ACC112 (cell line): ENCODE measurements around the gene PPCDC.
"Not testable (repeated sequence)": the region's sequence is repeated elsewhere in the genome, so short reads cannot be mapped to it uniquely, and the experiment has no call there.

Experiments used
- H2AFZ ChIP-seq: fragments of 200-600 bp; sonication (generic); one replicate; pipeline ENCODE4 v1.6.0; 2017; ENCODE audit warnings: antibody characterized with exemption, low read length; ENCODE audit not compliant: unreplicated experiment
- H3K27ac ChIP-seq: fragments of 200-600 bp; sonication (generic); 2 replicates; pipeline ENCODE4 v1.5.1; 2014; ENCODE audit warnings: low read depth, mild to moderate bottlenecking, antibody characterized with exemption, low read length, moderate library complexity
- H3K27me3 ChIP-seq: fragments of 200-600 bp; sonication (generic); 2 replicates; pipeline ENCODE4 v1.6.1; 2014; ENCODE audit warnings: mild to moderate bottlenecking, antibody characterized with exemption, low read length, moderate library complexity, mixed read lengths; ENCODE audit not compliant: insufficient read depth
- H3K36me3 ChIP-seq: fragments of 200-600 bp; sonication (generic); 2 replicates; pipeline ENCODE4 v1.6.1; 2016; ENCODE audit warnings: mild to moderate bottlenecking, antibody characterized with exemption, low read length, moderate library complexity, mixed read lengths; ENCODE audit not compliant: insufficient read depth
- H3K4me1 ChIP-seq: fragments of 200-600 bp; sonication (generic); one replicate; pipeline ENCODE4 v1.6.1; 2016; ENCODE audit warnings: low read length, mixed read lengths; ENCODE audit not compliant: insufficient read depth, unreplicated experiment, control insufficient read depth
- H3K4me3 ChIP-seq: fragments of 200-600 bp; sonication (generic); 2 replicates; pipeline ENCODE4 v1.5.1; 2014; ENCODE audit warnings: mild to moderate bottlenecking, low read depth, low read length
- H3K79me2 ChIP-seq: fragments of 200-600 bp; sonication (generic); one replicate; pipeline ENCODE4 v1.6.0; 2016; ENCODE audit warnings: low read length; ENCODE audit not compliant: control insufficient read depth, unreplicated experiment, insufficient read depth

PPCDC gene

GRCh38 chr15:75085708-75086107 lies 62.3 kb downstream of the PPCDC start:
- H3K27me3 ChIP-seq, H3K27ac ChIP-seq, H2AFZ ChIP-seq, H3K36me3 ChIP-seq, H3K4me1 ChIP-seq, H3K4me3 ChIP-seq, H3K79me2 ChIP-seq: not testable (repeated sequence)

DNA sequence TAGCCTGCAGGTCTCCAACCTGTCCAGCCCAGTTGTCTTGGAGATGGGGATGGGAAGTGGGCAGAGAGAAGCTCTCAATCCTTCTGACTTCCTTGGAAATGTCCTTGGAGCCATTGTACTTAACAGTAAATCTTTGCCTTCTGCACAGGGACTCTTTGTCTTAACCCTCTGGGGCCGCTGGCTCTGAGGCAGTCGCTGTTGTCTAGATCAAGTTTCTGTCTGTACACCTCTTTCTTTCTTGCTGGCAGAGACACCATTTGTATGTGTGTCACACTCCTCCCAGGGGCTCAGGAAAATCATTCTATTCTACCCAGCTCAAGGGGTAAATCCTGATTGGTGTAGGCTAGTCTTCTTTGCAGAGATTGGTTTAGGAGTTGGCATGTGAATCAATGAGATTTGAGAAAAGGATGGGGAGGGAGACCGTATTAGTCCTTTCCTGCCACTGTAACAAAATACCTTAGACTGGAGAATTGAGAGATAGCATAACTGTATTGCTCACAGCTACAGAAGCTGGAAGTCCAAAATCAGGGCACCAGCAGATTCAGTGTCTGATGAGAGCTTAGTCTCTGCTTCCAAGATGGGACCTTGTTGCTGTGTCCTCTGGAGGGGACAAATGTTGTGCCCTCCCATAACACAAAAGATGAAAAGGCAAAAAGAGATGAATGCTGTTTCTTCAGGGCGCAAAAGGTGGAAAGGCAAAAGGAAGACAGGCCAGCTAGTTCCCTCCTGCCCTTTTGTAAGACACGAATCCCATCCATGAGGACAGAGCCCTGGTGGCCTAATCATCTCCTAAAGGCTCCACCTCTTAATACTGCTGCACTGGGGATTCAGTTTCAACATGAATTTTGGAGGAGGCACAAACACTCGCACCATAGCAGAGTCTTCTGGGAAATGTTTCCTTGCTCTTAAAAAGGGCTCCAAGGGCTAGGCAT lies 66.3 kb downstream of the PPCDC start:
- Histone ChIP-seq H2AFZ (no peak overlapping the region), H3K27ac (no peak overlapping the region), H3K79me2 (no peaks in the 10 kb centered on the region), H3K36me3 (no peaks in the 10 kb centered on the region), H3K4me3 (no peak overlapping the region), H3K27me3 (no peaks in the 10 kb centered on the region), H3K4me1 (no peaks in the 10 kb centered on the region)

DNA sequence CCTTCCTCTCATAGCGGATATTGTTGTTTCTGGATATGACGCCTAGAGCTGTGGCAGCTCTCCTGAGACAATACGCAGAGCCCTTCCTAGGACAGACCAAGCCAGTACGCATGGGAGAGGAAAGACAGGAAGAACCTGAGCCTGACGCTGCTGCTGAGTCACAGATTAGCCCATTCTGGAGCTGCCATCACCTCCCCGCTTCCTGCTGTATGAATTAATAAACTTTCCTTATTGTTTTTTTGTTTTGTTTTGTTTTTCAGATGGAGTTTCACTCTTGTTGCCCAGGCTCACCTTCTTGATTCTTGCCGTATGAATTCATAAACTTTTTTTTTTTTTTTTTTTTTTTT lies 67.0 kb downstream of the PPCDC start:
- H3K27ac ChIP-seq, result no peak overlapping the region

GRCh38 chr15:75091814-75092213 lies 68.4 kb downstream of the PPCDC start:
- no peaks in the 10 kb centered on the region for H3K79me2 ChIP-seq
- H3K36me3 ChIP-seq, result no peaks in the 10 kb centered on the region
- H3K4me3 ChIP-seq, result no peak overlapping the region
- H3K27me3 ChIP-seq, result no peaks in the 10 kb centered on the region
- H3K4me1 ChIP-seq, result no peaks in the 10 kb centered on the region
- no peak overlapping the region for H2AFZ ChIP-seq
- no peak overlapping the region for H3K27ac ChIP-seq

More for the DNA sequence above, 67.0 kb downstream of the PPCDC start:
- Histone ChIP-seq H3K79me2 (no peaks in the 10 kb centered on the region), H3K4me1 (no peaks in the 10 kb centered on the region), H2AFZ (no peak overlapping the region), H3K27me3 (no peaks in the 10 kb centered on the region), H3K36me3 (no peaks in the 10 kb centered on the region), H3K4me3 (no peak overlapping the region)

- H3K79me2 ChIP-seq, H3K4me1 ChIP-seq, H3K4me3 ChIP-seq, H3K27me3 ChIP-seq, H3K27ac ChIP-seq, H3K36me3 ChIP-seq, H2AFZ ChIP-seq: not testable (repeated sequence)
Measured at GRCh38 chr15:75094961-75095478, 71.6 kb downstream of the PPCDC start.

DNA sequence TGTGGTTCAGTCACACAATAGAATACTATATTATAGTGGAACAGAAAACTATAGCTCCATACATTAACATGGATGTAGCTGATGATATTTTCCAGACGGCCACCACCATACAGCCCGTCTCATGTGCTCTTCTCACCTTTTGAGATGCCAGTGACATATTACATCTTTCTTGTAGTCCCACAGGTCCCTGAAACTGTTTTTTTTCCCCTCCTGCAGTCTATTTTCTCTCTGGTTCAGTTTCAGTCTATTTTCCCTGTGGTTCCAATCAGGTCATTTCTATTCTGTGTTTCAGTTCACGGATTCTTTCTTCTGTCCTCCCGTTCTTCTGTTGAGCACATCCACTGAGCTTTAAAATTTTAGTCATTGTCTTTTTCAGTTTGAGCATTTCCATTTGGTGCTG lies 72.2 kb downstream of the PPCDC start:
- Histone ChIP-seq H3K27me3 (no peaks in the 10 kb centered on the region), H2AFZ (no peak overlapping the region), H3K4me1 (no peaks in the 10 kb centered on the region), H3K4me3 (no peak overlapping the region), H3K36me3 (no peaks in the 10 kb centered on the region), H3K79me2 (no peaks in the 10 kb centered on the region), H3K27ac (no peak overlapping the region)

DNA sequence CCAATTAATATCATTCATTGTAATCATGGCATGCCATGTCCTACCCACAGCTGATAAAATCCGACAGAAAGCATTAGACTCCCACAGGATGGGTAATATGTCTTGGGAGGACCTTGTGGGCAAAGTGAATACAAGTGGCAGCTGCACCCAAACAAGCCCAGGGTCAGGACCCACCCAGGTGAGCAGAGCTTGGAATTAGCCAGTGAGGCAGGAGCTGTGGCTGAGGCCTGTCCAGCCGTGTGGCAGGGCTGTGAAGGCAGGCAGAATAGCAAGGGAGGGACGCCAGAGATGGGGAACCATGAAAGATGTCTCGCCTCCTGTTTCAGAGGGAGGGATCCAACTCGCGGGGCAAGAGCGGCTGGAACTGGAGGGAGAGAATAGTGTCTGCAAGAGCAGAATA lies 74.5 kb downstream of the PPCDC start:
- Histone ChIP-seq H3K4me1 (no peaks in the 10 kb centered on the region), H3K27me3 (no peaks in the 10 kb centered on the region), H3K4me3 (no peak overlapping the region), H3K27ac (no peak overlapping the region), H2AFZ (no peak overlapping the region), H3K36me3 (no peaks in the 10 kb centered on the region), H3K79me2 (no peaks in the 10 kb centered on the region)

- Histone ChIP-seq H3K36me3 (no peaks in the 10 kb centered on the region), H3K79me2 (no peaks in the 10 kb centered on the region), H3K4me1 (no peaks in the 10 kb centered on the region), H3K4me3 (no peak overlapping the region), H3K27me3 (no peaks in the 10 kb centered on the region), H3K27ac (no peak overlapping the region), H2AFZ (no peak overlapping the region)
Measured at GRCh38 chr15:75098404-75098803, 75.0 kb downstream of the PPCDC start.
